Measurements from ENCODE around the gene ITGAL. TPM values are rescaled to one million over a fixed set of nuclear protein-coding genes. Genes with fewer than 3 reads are reported as not detected.

The ITGAL gene
- total RNA-seq, 4 donors from 2014 or later = 0.56 to 4.6 (median 2.8) TPM

DNA sequence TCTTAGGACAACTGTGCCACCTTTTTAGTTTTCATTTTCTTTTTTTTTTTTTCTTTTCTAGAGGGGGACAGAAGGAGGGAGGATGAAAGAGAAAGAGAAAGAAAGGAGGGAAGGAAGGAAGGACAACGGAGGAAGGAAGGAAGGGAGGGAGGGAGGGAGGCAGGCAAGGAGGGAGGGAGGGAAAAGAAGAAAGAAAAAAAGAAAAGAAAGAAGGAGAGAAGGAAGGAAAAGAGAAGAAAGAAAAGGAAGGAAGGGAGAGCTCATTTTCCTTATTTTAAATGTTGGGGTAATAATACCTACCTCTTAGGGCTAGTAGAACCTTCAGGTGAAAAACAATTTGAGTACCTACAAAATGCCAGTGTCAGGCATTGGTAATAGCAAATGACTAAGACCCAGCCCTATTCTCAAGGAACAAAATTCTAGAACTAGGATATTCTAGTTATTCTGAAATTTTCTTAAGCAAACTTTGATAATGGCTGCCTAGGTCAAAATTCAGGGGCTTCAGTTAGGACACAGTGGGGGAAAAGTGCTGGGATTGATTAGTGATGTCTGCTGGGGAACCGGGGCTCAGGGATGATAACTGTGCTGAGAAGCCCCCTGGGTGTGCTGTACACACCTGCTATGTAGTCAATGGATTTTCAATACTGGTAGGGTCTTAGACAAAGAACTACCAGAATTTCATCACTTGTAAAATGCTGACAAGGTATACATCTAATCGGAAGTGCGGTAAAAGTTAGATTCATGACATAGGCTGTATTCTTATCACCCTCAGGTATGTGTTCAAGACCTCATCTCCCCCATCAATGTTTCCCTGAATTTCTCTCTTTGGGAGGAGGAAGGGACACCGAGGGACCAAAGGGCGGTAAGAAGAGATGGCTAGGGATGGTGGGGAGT is 31.1 kb downstream of the ITGAL start:
- Histone ChIP-seq H3K27ac (no peak overlapping the region), H3K36me3 (no peaks in the 10 kb centered on the region), H3K4me3 (replicated peaks in 1 of 3) (no peak overlapping the region), H3K27me3 (no peaks in the 10 kb centered on the region), H3K4me1 (no peaks in the 10 kb centered on the region), H3K9me3 (no peaks in the 10 kb centered on the region)
- TF ChIP-seq, protein P1, sequence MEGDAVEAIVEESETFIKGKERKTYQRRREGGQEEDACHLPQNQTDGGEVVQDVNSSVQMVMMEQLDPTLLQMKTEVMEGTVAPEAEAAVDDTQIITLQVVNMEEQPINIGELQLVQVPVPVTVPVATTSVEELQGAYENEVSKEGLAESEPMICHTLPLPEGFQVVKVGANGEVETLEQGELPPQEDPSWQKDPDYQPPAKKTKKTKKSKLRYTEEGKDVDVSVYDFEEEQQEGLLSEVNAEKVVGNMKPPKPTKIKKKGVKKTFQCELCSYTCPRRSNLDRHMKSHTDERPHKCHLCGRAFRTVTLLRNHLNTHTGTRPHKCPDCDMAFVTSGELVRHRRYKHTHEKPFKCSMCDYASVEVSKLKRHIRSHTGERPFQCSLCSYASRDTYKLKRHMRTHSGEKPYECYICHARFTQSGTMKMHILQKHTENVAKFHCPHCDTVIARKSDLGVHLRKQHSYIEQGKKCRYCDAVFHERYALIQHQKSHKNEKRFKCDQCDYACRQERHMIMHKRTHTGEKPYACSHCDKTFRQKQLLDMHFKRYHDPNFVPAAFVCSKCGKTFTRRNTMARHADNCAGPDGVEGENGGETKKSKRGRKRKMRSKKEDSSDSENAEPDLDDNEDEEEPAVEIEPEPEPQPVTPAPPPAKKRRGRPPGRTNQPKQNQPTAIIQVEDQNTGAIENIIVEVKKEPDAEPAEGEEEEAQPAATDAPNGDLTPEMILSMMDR (IDR thresholded peaks at IDR 0.05) = no peak
- TF ChIP-seq POLR2A (IDR thresholded peaks at IDR 0.05) = no peak
- WGBS, 2 donors = 72 to 75% methylated on average over 6 of the region's 6 CpGs
- DNase-seq = no peak
- intact Hi-C loops (cut with DNase I) = no loop called here

DNA sequence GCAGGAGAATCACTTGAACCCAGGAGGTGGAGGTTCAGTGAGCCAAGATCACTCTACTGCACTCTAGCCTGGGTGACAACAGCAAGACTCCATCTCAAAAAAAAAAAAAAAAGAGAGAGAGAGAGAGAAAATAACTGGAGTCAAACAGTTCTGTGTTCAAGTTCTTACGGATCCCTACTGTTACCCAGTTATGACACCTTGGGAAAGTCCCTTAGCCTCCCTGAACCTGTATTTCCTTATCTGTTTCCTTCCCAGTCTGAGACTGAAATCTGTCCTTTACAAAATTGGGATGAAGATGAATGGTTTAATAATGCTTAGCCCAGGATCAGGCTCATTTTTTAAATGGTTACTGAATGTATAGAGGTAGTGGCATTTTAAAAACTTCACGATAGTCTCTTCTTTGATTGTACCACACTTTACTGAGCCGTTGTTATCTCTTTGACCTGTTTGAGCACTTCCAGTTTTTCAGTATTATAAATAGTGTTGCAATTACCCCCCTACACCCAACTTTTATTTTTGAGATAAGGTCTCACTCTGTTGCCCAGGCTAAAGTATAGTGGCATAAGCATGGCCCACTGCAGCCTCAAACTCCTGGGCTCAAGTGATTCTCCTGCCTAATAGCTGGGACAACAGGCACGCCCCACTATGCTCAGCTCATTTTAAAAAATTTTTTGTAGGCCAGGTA is 36.7 kb downstream of the ITGAL start:
- Histone ChIP-seq H3K4me3 (replicated peaks in 1 of 3) (no peak overlapping the region), H3K27ac (no peak overlapping the region), H3K9me3 (no peaks in the 10 kb centered on the region), H3K27me3 (no peaks in the 10 kb centered on the region), H3K4me1 (no peaks in the 10 kb centered on the region), H3K36me3 (no peaks in the 10 kb centered on the region)
- WGBS, 2 donors = 76 to 86% methylated on average over 4 of the region's 4 CpGs
- no peak for TF ChIP-seq POLR2A (IDR thresholded peaks at IDR 0.05)
- TF ChIP-seq, protein P1 (IDR thresholded peaks at IDR 0.05) = no peak
- DNase-seq = no peak
- intact Hi-C loops (cut with DNase I) = no loop called here

DNA sequence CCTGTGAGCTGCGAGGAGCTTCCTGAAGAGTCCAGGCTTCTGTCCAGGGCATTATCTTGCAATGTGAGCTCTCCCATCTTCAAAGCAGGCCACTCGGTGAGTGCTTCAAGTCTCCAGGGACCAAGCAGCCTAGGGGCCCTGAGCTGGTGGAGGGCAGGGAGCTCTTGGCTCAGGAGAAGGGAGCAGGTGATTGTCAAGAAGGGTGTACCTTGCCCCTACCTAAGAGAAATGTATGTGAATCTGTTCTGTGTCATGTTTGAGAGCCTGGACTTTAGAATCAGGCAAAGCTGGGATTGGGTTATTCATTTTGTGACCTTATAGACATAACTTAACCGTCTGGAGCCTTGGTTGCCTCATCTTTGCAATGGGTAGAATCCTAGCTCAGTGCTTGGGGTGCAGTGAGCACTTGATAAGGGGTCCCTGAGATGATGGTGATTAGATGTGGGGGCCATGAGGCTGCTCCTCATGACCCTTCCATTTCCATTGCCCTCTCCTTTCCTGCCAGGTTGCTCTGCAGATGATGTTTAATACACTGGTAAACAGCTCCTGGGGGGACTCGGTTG is 37.9 kb downstream of the ITGAL start:
- Histone ChIP-seq H3K4me3 (replicated peaks in 1 of 3) (no peak overlapping the region), H3K9me3 (no peaks in the 10 kb centered on the region), H3K27me3 (no peaks in the 10 kb centered on the region), H3K36me3 (no peaks in the 10 kb centered on the region), H3K27ac (no peak overlapping the region), H3K4me1 (no peaks in the 10 kb centered on the region)
- WGBS, 2 donors = 71 to 74% methylated on average over 3 to 4 of the region's 4 CpGs
- TF ChIP-seq POLR2A (IDR thresholded peaks at IDR 0.05) = no peak
- TF ChIP-seq, protein P1 (IDR thresholded peaks at IDR 0.05) = no peak
- intact Hi-C loops (cut with DNase I) = loop anchor here (5.0 kb wide), 1 partner anchor 73 kb away; no protein-coding TSS in a partner anchor
- no peak for DNase-seq

DNA sequence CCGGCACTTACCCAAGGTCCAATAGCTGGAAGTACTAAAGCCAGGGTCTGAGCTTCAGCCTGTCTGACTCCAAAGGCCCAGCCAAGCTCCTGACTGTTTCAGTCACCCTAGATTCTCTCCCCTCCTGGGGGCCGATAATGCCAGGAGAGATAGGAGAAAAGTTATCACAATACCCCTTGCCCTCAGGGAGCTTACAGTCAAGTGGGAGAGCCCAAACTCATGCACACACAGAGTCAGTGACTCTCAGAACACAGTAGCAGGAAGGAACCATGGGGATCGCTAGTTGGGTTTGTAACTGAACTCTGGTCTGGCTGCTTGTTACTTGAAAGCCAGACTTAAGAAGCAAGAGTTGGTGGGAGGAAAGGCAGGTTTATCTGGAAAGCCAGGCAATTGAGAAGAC is 39.0 kb downstream of the ITGAL start:
- H3K4me1 ChIP-seq = no peaks in the 10 kb centered on the region
- no peaks in the 10 kb centered on the region for H3K36me3 ChIP-seq
- TF ChIP-seq, protein P1 (IDR thresholded peaks at IDR 0.05) = no peak
- TF ChIP-seq POLR2A (IDR thresholded peaks at IDR 0.05) = no peak
- no peaks in the 10 kb centered on the region for H3K9me3 ChIP-seq
- no peaks in the 10 kb centered on the region for H3K27me3 ChIP-seq
- no peak overlapping the region for H3K27ac ChIP-seq
- H3K4me3 ChIP-seq (replicated peaks in 1 of 3) = no peak overlapping the region
- 81 to 95% methylated on average over 3 of the region's 3 CpGs for WGBS, 2 donors
- intact Hi-C loops (cut with DNase I) = loop anchor here (5.0 kb wide), 1 partner anchor 74 kb away; no protein-coding TSS in a partner anchor
- no peak for DNase-seq
